Stomach (tissue), 4 donors: ENCODE measurements around the gene MARCHF3.
"Not testable (repeated sequence)": the region's sequence is repeated elsewhere in the genome, so short reads cannot be mapped to it uniquely, and the experiment has no call there.

Experiments
- CTCF ChIP-seq, 7 experiments: fragments of 450-650 bp in 4 of 7; fragments of 200-600 bp in 3 of 7; sonication (generic) in 3 of 7; IDR thresholded peaks; one replicate each; pipeline ENCODE4 v1.5.1; 2016 to 2019; ENCODE audit warnings: antibody characterized with exemption in 7 of 7, control low read depth in 2 of 7, mild to moderate bottlenecking in 1 of 7
- EP300 ChIP-seq: sonication (generic); formaldehyde crosslinking; IDR thresholded peaks from one replicate; pipeline ENCODE4 v1.6.1; 2017; ENCODE audit warnings: antibody characterized with exemption
- POLR2A ChIP-seq, 4 donors: fragments of 450-650 bp; IDR thresholded peaks; one replicate each; pipeline ENCODE4 v1.6.1; 2016; ENCODE audit warnings: antibody characterized with exemption in 4 of 4, control low read depth in 2 of 4, mild to moderate bottlenecking in 1 of 4, moderate library complexity in 1 of 4

- TF ChIP-seq CTCF (IDR thresholded peaks at IDR 0.05); POLR2A (IDR thresholded peaks at IDR 0.05); EP300: not testable (repeated sequence)
Measured at GRCh38 chr5:126853541-126854307, 176.6 kb downstream of the MARCHF3 start.
